Measurements from ENCODE around the gene SLAIN1.

Gene SLAIN1

GRCh38 chr13:77724092-77724491 is 26.6 kb downstream of the SLAIN1 start:
- H3K36me3 ChIP-seq (ENCODE audit: control insufficient read depth in 4 of 4, insufficient read depth in 4 of 4, low read length in 3 of 4) = peaks cover 5 to 41% (median 33%) of the 10 kb centered on the region in 4 experiments
- ChIA-PET CTCF (no interaction called here), POLR2A (no interaction called here)
- no peaks in the 10 kb centered on the region for H3K27me3 ChIP-seq (replicated peaks in 2 of 5; ENCODE audit: control insufficient read depth in 4 of 5, insufficient read depth in 5 of 5, low read length in 4 of 5)
- peaks cover 4 to 19% (median 14%) of the 10 kb centered on the region in 4 experiments for H3K4me1 ChIP-seq (ENCODE audit: control extremely low read depth in 1 of 4, control insufficient read depth in 4 of 4, insufficient read depth in 4 of 4, low read length in 3 of 4)
- DNase-seq = no peak
- 100% methylated on average over 2 of the region's 6 CpGs for WGBS (ENCODE audit: insufficient coverage)
- H3K9me3 ChIP-seq (ENCODE audit: control extremely low read depth in 1 of 5, control insufficient read depth in 4 of 5, insufficient read depth in 2 of 5, low read depth in 1 of 5, low read length in 4 of 5) = no peaks in the 10 kb centered on the region
- no peak overlapping the region for H3K4me3 ChIP-seq (ENCODE audit: control insufficient read depth in 1 of 7, extremely low read depth in 1 of 7, insufficient read depth in 4 of 7, low read depth in 2 of 7, low read length in 6 of 7)
- H3K27ac ChIP-seq (ENCODE audit: insufficient read depth in 1 of 2, low read depth in 1 of 2, low read length in 2 of 2, poor library complexity in 1 of 2, severe bottlenecking in 2 of 2) = no peak overlapping the region

GRCh38 chr13:77725071-77725470 is 27.6 kb downstream of the SLAIN1 start:
- Histone ChIP-seq H3K27ac (ENCODE audit: insufficient read depth in 1 of 2, low read depth in 1 of 2, low read length in 2 of 2, poor library complexity in 1 of 2, severe bottlenecking in 2 of 2) (no peak overlapping the region), H3K9me3 (ENCODE audit: control extremely low read depth in 1 of 5, control insufficient read depth in 4 of 5, insufficient read depth in 2 of 5, low read depth in 1 of 5, low read length in 4 of 5) (no peaks in the 10 kb centered on the region), H3K27me3 (replicated peaks in 2 of 5; ENCODE audit: control insufficient read depth in 4 of 5, insufficient read depth in 5 of 5, low read length in 4 of 5) (no peaks in the 10 kb centered on the region), H3K4me1 (ENCODE audit: control extremely low read depth in 1 of 4, control insufficient read depth in 4 of 4, insufficient read depth in 4 of 4, low read length in 3 of 4) (peaks cover 4 to 19% (median 14%) of the 10 kb centered on the region in 4 experiments), H3K36me3 (ENCODE audit: control insufficient read depth in 4 of 4, insufficient read depth in 4 of 4, low read length in 3 of 4) (peaks cover 0 to 40% (median 32%) of the 10 kb centered on the region in 4 experiments), H3K4me3 (ENCODE audit: control insufficient read depth in 1 of 7, extremely low read depth in 1 of 7, insufficient read depth in 4 of 7, low read depth in 2 of 7, low read length in 6 of 7) (peak overlapping the region in 1 of 7 experiments; percentile 37)
- no peak for DNase-seq
- POLR2A ChIA-PET = interaction anchor here (1.1 kb wide), 1 partner anchor 138 kb away, joined by 7 read pairs; no protein-coding TSS in a partner anchor
- no CpG with 5 or more reads among the region's 1 CpG for WGBS (ENCODE audit: insufficient coverage)
- CTCF ChIA-PET = interaction anchor here (1.2 kb wide), 2 partner anchors 32 to 140 kb away, joined by 3 to 6 read pairs; no protein-coding TSS in a partner anchor

DNA sequence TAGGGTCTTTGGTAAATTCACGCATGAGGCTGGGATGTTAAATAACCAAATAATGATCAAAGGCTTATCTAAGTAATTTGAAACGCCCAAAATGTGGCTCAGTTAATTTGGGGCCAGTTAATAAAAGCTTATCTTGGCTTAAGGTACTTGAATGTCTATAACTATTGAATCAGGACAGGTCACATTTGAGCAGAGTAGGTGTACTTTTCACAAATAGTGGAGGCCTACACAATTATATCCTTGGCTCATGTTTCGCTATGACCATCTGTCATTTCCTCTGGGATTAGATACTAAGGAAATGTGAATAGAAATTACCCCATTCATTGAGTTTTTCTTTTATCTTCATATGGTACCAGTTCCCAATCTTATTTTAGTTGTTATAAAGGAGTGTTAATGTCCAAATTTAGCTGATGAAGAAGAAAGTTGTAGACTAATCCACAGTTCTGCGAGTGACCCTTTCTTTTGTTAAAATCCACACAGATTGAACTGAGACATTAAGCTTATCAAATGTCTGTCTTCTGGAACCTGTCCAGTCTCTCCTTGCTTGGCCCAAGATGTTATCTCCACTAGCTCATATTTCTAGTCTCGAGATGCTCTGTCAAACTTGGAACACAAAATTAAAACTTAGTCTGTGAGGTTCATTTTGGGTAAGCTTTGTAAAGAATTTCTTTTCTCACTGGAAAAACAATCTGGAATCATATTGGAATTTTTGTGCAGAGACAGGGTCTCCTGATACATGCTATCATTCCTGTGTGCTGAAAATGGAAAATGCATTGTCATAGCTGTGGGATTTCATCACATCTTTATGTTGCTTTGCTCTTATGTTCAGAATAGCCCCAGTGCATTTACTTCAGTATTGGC is 31.0 kb downstream of the SLAIN1 start:
- Histone ChIP-seq H3K4me1 (ENCODE audit: control extremely low read depth in 1 of 4, control insufficient read depth in 4 of 4, insufficient read depth in 4 of 4, low read length in 3 of 4) (peaks cover 4 to 19% (median 14%) of the 10 kb centered on the region in 4 experiments), H3K27me3 (replicated peaks in 2 of 5; ENCODE audit: control insufficient read depth in 4 of 5, insufficient read depth in 5 of 5, low read length in 4 of 5) (no peaks in the 10 kb centered on the region), H3K27ac (ENCODE audit: insufficient read depth in 1 of 2, low read depth in 1 of 2, low read length in 2 of 2, poor library complexity in 1 of 2, severe bottlenecking in 2 of 2) (no peak overlapping the region), H3K36me3 (ENCODE audit: control insufficient read depth in 4 of 4, insufficient read depth in 4 of 4, low read length in 3 of 4) (peaks cover 0 to 25% (median 10%) of the 10 kb centered on the region in 4 experiments), H3K4me3 (ENCODE audit: control insufficient read depth in 1 of 7, extremely low read depth in 1 of 7, insufficient read depth in 4 of 7, low read depth in 2 of 7, low read length in 6 of 7) (peak overlapping the region in 1 of 7 experiments; percentile 3), H3K9me3 (ENCODE audit: control extremely low read depth in 1 of 5, control insufficient read depth in 4 of 5, insufficient read depth in 2 of 5, low read depth in 1 of 5, low read length in 4 of 5) (no peaks in the 10 kb centered on the region)
- 100% methylated on average over 3 of the region's 5 CpGs for WGBS (ENCODE audit: insufficient coverage)
- ChIA-PET CTCF (no interaction called here), POLR2A (no interaction called here)
- peak in 2 of 3 donors; percentile 19 to 31 for DNase-seq

DNA sequence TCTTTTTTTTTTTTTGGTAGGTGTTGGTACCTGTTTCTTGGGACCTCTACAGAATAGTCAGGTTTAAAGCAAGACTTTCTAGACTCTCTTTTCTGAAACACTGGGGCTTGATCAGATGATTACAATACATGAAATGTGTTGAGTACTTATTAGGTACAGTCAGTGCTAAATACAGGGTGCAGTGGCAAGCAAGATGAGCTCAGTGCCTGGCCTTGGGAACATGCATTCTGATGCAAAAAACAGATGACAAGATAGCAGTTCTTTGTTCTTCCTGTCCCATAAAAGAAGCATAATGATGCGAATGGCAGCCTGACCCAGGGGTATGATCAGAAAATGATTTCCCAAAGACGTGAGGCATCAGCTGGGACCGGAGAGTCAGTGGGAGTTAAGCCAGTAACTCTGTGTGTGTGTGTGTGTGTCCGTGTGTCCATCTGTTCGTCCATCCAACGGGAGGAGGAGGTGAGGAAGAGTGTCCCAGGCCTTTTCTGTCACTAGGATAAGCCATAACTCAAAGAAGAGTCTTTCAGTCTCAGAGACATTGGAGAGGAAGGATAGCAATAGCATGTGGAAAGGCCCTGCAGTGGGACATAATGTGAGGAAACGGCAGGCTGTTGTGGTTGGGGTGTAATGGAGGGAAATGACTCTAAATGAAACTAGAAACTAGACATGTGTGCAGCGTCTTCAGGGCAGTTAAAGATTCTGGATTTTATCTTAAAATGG is 32.2 kb downstream of the SLAIN1 start:
- Histone ChIP-seq H3K4me1 (ENCODE audit: control extremely low read depth in 1 of 4, control insufficient read depth in 4 of 4, insufficient read depth in 4 of 4, low read length in 3 of 4) (peaks cover 4 to 19% (median 14%) of the 10 kb centered on the region in 4 experiments), H3K4me3 (ENCODE audit: control insufficient read depth in 1 of 7, extremely low read depth in 1 of 7, insufficient read depth in 4 of 7, low read depth in 2 of 7, low read length in 6 of 7) (no peak overlapping the region), H3K36me3 (ENCODE audit: control insufficient read depth in 4 of 4, insufficient read depth in 4 of 4, low read length in 3 of 4) (peaks cover 0 to 23% (median 8%) of the 10 kb centered on the region in 4 experiments), H3K27ac (ENCODE audit: insufficient read depth in 1 of 2, low read depth in 1 of 2, low read length in 2 of 2, poor library complexity in 1 of 2, severe bottlenecking in 2 of 2) (no peak overlapping the region), H3K27me3 (replicated peaks in 2 of 5; ENCODE audit: control insufficient read depth in 4 of 5, insufficient read depth in 5 of 5, low read length in 4 of 5) (no peaks in the 10 kb centered on the region), H3K9me3 (ENCODE audit: control extremely low read depth in 1 of 5, control insufficient read depth in 4 of 5, insufficient read depth in 2 of 5, low read depth in 1 of 5, low read length in 4 of 5) (no peaks in the 10 kb centered on the region)
- CTCF ChIA-PET = no interaction called here
- no peak for DNase-seq
- POLR2A ChIA-PET = no interaction called here
- 93% methylated on average over 6 of the region's 8 CpGs for WGBS (ENCODE audit: insufficient coverage)

- no peak for DNase-seq
- H3K27me3 ChIP-seq (replicated peaks in 2 of 5; ENCODE audit: control insufficient read depth in 4 of 5, insufficient read depth in 5 of 5, low read length in 4 of 5) = no peaks in the 10 kb centered on the region
- no peaks in the 10 kb centered on the region for H3K9me3 ChIP-seq (ENCODE audit: control extremely low read depth in 1 of 5, control insufficient read depth in 4 of 5, insufficient read depth in 2 of 5, low read depth in 1 of 5, low read length in 4 of 5)
- ChIA-PET POLR2A (no interaction called here), CTCF (no interaction called here)
- H3K36me3 ChIP-seq (ENCODE audit: control insufficient read depth in 4 of 4, insufficient read depth in 4 of 4, low read length in 3 of 4) = peaks cover 0 to 23% (median 8%) of the 10 kb centered on the region in 4 experiments
- H3K4me1 ChIP-seq (ENCODE audit: control extremely low read depth in 1 of 4, control insufficient read depth in 4 of 4, insufficient read depth in 4 of 4, low read length in 3 of 4) = peaks cover 0 to 11% (median 6%) of the 10 kb centered on the region in 4 experiments
- 100% methylated on average over 1 of the region's 1 CpG for WGBS (ENCODE audit: insufficient coverage)
- H3K27ac ChIP-seq (ENCODE audit: insufficient read depth in 1 of 2, low read depth in 1 of 2, low read length in 2 of 2, poor library complexity in 1 of 2, severe bottlenecking in 2 of 2) = no peak overlapping the region
- H3K4me3 ChIP-seq (ENCODE audit: control insufficient read depth in 1 of 7, extremely low read depth in 1 of 7, insufficient read depth in 4 of 7, low read depth in 2 of 7, low read length in 6 of 7) = no peak overlapping the region
Observed at GRCh38 chr13:77730572-77730971, 33.1 kb downstream of the SLAIN1 start.

- no CpG with 5 or more reads among the region's 2 CpGs for WGBS (ENCODE audit: insufficient coverage)
- ChIA-PET POLR2A (interaction anchor here (0.5 kb wide), 1 partner anchor 213 kb away, joined by 4 read pairs; no protein-coding TSS in a partner anchor), CTCF (no interaction called here)
- H3K27ac ChIP-seq (ENCODE audit: insufficient read depth in 1 of 2, low read depth in 1 of 2, low read length in 2 of 2, poor library complexity in 1 of 2, severe bottlenecking in 2 of 2) = no peak overlapping the region
- no peak overlapping the region for H3K4me3 ChIP-seq (ENCODE audit: control insufficient read depth in 1 of 7, extremely low read depth in 1 of 7, insufficient read depth in 4 of 7, low read depth in 2 of 7, low read length in 6 of 7)
- no peak for DNase-seq
- no peaks in the 10 kb centered on the region for H3K9me3 ChIP-seq (ENCODE audit: control extremely low read depth in 1 of 5, control insufficient read depth in 4 of 5, insufficient read depth in 2 of 5, low read depth in 1 of 5, low read length in 4 of 5)
- H3K36me3 ChIP-seq (ENCODE audit: control insufficient read depth in 4 of 4, insufficient read depth in 4 of 4, low read length in 3 of 4) = peaks cover 0 to 24% (median 9%) of the 10 kb centered on the region in 4 experiments
- H3K27me3 ChIP-seq (replicated peaks in 2 of 5; ENCODE audit: control insufficient read depth in 4 of 5, insufficient read depth in 5 of 5, low read length in 4 of 5) = no peaks in the 10 kb centered on the region
- peaks cover 0 to 8% (median 4%) of the 10 kb centered on the region in 4 experiments for H3K4me1 ChIP-seq (ENCODE audit: control extremely low read depth in 1 of 4, control insufficient read depth in 4 of 4, insufficient read depth in 4 of 4, low read length in 3 of 4)
Observed at GRCh38 chr13:77732287-77732686, 34.8 kb downstream of the SLAIN1 start.

Measured in common myeloid progenitor, CD34-positive (primary cell).